A172 (cell line): Measurements from ENCODE around the gene EPS8L2. TPM values are rescaled to one million over a fixed set of nuclear protein-coding genes. Genes with fewer than 3 reads are reported as not detected.

ENCODE experiments used
- DNase-seq: peaks from one replicate; pipeline ENCODE4 v3.0.0-alpha.2; 2015; ENCODE audit warnings: low spot score
- total RNA-seq: library from RNA; depleted of rRNA; stranded (reverse); fragments of >200 nt; shearing (Covaris generic); gene quantifications from 2 replicates; pipeline ENCODE4 v1.2.3, GENCODE V29; 2014

Gene EPS8L2
- total RNA-seq, 1 experiment from 2014 or later: 108 TPM

DNA sequence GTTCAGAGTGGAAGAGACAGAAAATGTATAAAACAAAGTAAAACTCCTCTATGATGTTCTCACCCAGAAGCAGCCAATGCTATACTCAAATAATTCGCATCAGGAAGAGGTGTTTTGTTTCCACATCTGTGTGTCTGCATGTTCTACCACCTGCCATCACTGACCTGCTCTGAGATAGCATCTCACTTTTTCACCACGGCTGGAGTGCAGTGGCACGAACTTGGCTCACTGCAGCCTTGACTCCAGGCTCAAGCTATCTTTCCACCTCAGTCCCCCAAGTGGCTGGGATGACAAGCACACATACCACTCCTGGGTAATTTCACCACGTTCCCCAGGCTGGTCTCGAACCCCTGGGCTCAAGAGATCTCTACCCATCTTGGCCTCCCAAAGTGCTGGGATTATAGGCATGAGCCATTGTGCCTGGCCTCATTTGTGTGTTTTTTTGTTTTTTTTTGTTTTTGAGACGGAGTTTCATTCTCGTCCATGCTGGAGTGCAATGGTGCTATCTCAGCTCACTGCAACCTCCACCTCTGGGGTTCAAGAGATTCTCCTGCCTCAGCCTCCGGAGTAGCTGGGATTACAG, 55.6 kb downstream of the EPS8L2 start:
- no peak for DNase-seq

DNA sequence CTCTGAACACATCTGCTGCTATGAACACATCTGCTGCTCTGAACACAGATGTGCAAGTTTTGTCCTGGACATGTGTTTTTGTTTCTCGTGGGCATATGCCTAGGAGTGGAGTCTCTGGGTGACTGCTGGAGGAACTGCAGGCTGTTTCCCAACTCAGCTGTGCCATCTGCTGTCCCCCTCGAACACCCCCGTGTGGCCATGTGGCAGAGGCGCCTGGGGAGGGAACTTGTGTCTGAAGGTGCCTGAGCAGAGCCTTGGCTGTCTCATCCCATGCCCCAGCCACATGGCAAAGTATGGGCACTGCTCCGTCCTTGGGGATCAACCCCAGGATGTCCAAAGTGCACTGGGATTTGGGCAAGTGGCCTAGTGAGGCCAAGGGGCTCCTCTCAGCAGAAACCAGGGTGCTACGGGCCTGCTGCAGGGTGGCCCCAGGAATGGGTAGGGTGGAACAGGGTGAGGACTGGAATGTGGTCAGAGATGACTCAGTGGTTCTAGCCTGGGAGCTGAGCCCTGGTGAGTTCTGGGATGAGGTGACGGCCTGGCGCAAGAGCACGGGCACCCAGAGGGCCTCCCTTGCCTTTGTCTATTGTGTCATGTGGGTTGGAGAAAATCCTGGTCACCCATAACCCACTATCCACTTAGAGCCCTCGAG, 56.5 kb downstream of the EPS8L2 start:
- DNase-seq: peak; percentile 95

DNA sequence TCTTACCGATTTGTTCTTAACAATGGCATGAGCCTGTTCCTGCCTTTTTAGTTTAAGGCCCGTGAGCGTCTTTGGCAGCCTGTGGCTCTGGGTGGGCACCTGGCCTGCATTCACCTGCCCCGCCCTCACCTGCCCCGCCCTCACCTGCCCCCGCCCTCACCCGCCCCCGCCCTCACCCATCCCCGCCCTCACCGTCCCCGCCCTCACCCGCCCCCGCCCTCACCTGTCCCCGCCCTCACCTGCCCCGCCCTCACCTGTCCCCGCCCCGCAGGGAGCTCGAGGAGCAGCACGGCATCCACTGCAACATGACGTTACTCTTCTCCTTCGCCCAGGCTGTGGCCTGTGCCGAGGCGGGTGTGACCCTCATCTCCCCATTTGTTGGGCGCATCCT, 57.0 kb downstream of the EPS8L2 start:
- no peak for DNase-seq

DNA sequence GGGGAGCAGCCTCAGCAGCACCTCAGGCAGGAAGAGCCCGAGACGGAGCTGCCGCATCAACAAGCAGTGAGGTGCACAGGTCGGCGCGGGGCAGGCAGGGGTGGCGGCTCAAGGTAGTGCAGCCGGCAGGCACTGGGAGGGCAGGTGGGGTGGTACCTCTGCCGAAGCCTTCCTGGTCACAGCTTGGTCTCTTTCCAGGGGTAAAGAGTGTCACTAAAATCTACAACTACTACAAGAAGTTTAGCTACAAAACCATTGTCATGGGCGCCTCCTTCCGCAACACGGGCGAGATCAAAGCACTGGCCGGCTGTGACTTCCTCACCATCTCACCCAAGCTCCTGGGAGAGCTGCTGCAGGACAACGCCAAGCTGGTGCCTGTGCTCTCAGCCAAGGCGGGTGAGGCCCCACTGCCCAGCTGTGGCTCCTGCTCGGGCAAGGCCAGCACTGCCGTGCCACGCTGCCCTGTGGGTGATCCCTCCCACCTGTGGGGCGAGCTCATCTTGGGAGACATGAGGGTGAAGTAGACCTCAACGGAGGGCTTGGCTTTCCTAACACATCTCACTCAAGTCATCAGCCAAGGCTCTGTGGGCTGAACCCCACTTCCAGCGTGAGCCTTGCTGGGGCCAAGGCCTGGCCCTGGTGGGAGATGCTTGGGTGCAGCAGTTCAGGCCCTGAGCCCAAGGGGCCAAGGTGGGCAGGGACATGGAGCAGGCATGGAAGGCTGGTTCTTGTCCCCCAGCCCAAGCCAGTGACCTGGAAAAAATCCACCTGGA, 57.7 kb downstream of the EPS8L2 start:
- no peak for DNase-seq

DNA sequence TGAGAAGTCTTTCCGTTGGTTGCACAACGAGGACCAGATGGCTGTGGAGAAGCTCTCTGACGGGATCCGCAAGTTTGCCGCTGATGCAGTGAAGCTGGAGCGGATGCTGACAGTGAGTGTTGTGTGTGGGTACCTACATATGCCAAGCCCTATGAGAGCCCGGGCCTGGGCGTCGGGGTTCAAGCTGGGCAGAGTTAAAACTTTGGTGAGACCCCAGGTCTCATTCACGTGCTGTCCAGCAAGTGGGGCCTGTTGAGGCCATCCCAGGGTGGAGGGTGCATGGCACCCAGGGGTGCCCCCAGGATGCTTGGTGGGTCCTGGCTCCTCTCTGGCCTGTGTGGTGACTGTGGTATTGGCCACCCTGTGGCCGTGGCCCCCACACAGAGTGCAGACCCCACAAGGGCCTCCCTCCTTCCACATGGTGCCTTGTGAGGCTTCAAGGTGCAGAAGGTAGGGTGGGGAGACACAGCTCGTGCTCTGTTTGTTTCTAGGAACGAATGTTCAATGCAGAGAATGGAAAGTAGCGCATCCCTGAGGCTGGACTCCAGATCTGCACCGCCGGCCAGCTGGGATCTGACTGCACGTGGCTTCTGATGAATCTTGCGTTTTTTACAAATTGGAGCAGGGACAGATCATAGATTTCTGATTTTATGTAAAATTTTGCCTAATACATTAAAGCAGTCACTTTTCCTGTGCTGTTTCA, 58.4 kb downstream of the EPS8L2 start:
- DNase-seq: no peak

DNA sequence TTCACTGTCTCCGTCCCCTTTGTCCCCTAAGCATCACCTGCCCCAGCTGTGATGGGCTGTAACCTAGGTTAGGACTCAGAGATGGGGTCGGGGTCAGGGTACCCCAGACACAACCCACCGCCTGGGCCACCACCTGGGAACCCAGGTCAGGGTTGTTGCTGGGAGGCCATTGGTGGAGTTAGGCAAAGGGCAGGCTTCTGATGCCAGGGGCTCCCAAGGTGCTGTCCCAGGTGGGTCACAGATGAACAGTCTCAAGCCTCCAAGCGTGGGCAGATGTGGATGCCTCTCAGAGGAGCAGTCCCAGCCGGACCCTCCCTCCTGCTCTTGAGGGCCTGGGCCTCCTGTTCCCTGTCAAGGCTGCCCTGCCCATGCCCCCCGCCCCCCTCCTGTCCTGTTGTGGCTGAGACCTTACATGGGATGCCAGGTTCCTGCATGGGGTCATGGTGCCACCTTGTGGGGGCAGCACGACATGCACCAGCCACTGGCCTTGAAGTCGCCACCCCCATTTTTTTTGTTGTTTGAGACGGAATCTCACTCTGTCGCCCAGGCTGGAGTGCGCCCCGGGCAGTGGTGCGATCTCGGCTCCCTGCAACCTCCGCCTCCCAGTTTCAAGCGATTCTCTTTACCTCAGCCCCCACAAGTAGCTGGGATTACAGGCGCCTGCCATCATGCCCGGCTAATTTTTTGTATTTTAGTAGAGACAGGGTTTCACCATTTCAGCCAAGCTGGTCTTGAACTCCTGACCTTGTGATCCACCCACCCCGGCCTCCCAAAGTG, 59.2 kb downstream of the EPS8L2 start:
- peak; percentile 57 for DNase-seq

DNA sequence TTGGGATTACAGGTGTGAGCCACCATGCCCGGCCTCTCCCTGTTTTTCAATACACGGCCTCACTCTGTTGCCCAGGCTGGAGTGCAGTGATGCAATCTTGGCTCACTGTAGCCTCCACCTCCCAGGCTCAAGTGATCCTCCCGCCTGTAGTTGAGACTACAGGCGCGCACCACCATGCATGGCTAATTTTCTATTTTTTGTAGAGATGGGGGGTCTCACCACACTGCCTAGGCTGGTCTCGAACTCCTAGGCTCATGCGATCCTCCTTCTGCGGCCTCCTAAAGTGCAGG, 59.7 kb downstream of the EPS8L2 start:
- DNase-seq: no peak

DNA sequence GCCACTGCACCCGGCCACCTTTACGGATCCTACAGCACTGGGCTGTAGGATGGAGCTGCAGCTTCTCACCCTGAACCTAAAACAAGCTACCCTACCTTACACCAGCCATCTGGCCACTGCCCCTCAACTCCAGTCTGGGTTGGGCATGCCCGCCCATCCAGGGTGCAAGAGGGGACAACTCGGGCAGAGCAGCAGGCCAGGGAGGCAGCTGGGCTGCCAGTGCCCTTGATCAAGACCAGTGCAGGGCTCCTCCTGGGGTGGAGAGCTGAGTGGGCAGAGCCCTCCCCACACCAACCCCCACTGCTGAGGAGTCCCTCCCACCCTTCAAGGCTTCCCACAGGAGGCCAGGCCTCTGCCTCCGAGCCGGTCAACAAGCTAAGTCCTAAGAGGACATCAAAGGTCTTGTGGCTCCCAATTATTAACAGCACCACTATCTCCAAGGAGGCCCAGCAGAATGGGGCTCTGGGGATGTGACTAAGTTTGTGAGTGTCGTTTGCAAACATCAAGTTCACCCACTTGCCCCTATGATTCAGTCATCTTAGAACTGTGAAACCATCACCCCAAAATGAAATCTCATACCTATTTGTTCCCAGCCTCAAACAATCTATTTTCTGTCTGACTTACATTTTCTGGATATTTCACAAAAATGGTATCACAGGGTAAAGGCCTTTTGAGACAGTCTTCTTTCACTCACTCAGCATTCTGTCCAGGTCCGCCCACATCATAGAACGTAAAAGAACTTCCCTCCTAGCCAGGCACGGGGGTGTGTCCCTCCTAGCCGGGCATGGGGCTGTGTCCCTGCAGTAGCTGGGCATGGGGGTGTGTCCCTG, 60.3 kb downstream of the EPS8L2 start:
- DNase-seq: no peak

DNA sequence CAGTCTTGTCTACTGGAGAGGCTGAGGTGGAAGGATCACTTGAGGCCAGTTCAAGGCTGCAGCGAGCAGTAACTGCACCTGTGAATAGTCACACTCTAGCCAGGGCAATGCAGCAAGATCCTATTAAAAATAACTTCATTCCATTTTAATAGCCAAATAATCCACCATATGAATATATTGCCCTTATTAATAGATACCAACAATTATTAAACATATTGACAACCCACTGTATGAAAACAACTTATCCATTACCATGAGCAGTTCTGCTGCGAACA, 60.8 kb downstream of the EPS8L2 start:
- DNase-seq: no peak

DNA sequence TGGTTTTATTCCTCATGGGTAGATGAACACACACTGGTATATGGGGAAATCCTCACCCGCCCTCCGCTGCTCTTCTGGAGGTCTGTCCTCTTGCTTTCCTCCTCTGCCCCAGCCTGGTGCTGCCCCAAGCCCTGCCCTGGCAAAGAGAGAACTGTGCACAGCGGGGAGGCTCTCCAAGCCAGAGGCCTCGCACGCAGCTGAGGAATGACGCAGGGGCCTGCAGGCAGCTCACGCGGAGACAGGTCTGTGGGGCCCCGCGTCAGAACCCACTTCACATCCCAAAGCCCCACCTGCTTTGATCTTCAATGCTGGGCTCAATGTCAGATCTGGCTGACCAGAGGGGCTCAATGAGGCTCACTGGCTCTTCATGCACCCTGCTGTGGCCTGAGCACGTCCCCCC, 61.2 kb downstream of the EPS8L2 start:
- no peak for DNase-seq

DNA sequence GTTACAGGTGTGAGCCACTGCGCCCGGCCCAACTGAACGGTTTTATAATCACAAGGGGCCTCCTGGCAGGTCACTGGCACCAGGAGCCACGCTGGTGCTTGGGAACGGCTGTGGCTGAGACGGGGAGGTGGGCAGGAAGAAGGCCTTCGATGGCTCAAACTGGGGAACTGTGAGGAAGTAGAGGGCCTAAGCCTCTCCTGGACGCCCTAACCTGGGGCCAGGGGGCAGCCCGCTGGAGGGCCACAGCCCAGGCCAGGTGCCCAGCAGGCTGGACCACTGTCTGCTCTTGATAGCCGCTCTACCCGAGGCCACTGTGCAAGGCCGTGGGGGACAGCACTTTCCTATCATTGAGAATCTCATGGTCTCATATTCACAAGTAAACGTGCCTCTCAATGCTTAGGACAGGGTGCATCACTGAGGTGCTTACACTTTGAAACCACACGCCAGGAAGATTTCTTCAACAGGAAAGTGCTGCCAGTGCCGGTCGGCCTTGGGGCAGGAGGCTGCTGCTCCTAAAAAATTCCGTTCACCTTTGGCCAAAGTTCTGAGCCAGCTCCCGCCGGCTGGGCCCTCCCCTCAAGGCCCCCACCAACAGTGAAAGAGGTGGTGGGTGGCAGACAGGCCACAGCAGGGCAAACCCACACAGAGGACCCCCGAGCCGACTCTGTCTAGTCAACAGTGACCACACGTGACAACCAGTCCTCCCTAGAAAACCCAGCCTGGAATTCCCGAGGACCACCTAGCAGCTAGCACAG, 64.0 kb downstream of the EPS8L2 start:
- no peak for DNase-seq

DNA sequence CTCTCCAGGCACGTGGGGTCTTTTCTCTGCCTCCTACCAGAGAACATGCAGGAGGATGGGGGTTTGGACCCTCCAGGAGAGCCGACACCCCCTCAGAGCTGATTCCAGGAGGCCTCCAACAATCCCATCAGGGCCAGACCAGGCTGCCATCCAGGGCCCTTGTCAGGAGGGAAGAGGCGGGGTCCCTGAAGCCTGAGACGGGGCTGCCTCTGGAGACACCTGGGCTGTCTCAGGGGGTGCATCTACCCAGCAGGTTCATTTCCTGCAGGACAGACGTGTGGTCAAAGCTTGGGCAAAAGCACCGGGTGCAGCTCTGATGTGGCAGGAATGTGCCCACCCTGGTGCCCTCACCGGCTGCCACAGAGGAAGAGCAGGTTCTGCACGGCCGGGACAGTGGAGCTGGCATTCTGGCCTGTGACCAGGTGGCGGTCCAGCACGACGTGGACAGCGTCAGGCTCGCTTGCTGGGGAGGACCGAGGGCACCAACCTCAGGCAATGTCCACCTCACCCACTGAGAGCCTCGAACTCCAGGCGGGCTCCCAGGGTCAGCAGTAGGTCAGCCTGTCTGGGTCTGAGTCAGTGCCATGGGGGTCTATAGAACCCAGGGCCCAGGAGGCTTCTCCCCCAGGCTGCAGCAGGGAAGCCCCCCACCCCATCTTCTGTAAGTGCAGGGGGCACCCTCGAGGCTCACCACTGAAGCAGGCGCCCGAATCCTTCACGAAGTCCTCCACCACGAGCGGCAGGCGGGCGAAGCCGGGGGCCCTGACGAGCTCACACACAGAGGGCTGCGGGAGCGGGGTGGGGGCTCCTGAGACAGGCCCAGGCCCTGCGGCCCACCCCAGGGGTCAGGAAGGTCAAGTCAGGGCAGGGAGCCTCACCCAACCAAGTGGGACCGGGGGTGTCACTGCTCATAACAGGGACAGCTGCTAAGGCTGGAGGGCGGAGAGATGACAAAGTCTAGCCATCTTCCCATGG, 64.9 kb downstream of the EPS8L2 start:
- DNase-seq: no peak

DNA sequence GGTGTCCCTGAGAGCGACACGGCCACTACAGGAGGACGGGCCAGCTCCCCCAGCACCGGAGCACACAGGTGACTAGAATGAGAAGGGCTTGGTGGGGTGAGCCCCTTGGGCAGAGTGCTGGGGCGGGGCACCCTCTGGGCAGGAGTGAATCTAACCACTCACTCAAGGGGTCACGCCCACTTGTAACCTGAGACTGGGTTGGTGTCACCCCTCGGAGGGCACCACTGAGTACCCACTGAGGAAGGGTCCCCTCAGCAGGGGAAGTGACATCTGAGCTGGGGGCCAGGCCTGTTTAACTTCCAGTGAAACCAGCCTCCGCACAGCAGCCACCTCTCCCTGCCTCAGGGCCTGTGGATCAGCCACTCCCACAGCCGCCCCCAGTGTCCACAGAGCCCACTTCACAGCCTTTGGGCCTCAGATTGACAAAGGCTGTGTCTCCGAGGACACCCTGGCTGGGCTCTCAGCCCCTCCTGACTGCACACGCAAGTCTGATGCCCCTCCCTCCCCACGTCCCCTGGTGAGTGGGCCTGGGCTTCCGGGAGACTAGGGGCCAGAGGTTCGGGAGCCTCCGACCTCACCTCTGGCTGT, 65.7 kb downstream of the EPS8L2 start:
- no peak for DNase-seq

DNA sequence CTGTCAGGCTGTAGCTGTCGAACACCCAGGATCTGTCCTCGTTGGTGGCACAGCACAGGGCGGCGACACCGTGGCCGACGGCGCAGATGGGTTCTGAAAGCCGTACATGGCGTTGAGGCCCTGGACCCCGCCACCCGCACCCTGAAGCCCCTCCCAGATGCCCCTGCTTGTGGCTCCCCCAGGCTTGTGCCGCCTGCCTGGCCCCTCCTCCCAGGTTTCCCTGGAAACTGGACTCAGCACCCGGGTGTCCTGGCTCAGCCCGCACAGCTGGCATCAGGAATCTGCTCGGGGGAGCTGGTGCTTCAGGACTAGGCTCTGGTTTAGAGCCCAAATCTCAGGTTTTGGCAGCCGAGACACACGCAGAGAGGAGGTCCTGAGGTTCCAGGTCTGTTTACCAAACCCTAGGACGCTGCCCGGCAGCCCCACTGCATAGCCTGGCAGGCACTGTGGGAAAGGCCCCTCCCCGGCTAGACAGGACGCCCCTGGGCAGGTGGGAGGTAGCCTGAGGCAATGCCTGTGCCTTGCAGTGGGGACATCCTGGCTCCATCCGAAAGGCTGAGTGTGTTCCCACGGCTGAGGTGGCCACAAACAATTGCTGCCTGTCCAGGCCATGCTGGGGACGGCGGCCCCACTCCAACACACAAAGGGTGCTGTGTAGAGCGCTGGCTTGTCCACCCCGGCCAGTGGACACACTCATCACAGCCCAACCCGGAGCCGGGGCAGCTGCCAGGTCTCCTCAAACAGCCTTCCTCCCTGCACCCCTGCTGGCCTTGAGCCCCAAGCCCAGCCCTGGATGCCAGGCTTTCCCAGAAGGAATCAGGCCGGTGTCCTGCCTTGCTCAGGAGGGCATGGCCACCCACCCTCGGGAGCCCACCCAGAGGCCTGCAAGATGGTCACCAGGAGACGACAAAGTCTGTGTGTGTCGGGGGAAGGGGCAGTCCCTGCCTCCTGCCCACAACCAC, 66.7 kb downstream of the EPS8L2 start:
- no peak for DNase-seq

DNA sequence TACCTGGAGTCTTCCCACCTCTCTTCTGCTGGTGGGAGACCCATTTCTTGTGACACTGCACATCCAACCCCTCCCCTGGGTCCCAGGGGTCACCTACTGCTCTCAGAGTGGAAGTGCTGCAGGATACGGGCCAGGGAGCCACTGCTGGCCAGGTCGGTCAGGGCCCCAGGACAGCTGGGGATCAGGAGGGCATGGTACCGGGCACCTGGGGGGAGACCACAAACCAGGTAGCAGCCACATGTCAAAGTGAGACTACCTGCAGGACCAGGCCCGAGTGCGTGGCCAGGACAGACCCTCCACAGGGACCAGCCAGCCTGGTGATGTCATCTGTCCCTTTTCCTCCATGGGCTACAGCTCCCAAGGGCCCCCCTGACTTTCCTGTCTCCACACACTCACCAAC, 67.4 kb downstream of the EPS8L2 start:
- no peak for DNase-seq

DNA sequence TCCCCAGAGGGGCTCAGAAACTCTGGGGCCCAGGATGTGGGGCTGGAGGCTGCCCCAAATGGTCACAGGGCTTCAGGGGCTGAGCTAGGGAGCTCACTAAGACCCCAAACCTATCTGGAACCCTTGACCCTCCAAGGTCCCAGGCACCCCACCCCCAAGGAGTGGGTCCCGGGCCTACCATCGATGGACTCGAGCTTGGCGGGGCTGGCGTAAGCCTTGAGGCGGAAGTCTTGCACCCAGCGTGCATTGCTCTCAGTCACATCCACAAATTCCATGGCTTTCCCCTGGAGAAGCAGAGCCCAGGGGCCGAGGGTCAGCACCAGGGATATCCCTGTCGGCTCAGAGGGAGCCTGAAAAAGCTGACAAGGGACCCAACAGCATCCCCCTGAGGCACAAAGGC, 67.8 kb downstream of the EPS8L2 start:
- no peak for DNase-seq

DNA sequence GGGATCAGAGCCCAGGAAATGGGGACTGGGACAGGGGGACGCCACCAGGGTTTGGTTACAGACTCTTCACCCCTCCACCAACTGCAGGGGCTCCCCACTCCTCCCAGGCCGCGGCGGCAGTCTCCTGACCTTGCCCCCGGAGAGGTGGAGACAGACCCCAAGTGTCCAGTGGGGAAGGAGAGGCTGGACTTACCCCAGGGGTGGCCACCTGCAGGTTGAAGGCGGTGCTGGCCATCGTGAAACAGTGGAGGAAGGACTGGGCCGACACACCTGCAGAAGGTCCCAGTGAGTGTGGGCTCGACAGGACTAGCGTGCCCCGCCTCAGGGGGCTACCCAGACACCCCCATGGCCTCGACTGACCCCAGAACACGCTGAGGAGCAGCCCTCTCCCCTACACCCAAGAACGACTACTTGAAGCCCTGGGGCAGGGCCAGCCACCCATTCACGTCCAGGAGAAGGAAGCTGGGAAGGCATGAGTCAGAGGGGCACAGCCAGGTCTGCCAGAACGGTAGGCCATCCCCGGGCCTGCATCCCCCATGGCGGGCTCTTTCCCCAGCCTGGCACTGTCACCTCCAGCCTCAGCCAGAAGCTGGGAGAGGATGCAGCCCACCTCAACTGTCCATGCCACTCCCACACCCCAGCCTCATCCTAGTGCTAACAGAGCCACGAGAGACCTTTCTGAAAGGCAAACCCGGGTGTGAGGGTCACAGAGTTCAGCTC, 69.0 kb downstream of the EPS8L2 start:
- DNase-seq: peak; percentile 66
